Measurements from ENCODE around the gene AFDN. TPM values are rescaled to one million over a fixed set of nuclear protein-coding genes. Genes with fewer than 3 reads are reported as not detected.

Gene AFDN
- total RNA-seq, 2 experiments from 2014 or later = 11.9 to 14.0 TPM

DNA sequence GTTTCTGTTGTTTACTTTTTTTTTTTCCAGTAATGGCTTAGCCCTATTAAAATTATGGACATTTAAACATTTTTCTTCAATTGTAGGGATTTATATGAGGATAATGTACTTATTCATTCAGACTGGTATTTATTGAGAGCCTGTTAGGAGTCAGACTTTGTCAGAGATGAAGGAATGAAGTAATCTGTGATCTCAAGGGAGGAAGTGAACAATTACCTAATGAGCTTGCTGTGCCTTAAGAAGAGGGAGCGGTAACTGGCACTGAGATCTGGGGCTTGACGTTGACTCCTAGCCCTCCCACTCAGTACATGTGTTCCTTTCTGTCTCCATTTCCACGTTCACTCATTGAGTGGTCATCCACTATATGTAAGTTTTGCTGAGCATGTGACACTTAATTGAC is 12.6 kb downstream of the AFDN start:
- intact Hi-C loops (cut with DNase I, micrococcal nuclease) = no loop called here
- Mint-ChIP-seq H3K4me1 (no peaks in the 10 kb centered on the region), H3K27ac (no peak overlapping the region), H3K4me3 (no peak overlapping the region), H3K27me3 (peaks cover 8% of the 10 kb centered on the region), H3K9me3 (ENCODE audit: low read depth) (no peaks in the 10 kb centered on the region), H3K36me3 (ENCODE audit: low read depth) (no peaks in the 10 kb centered on the region)
- POLR2A ChIA-PET = no interaction called here
- no peak for ATAC-seq
- DNase-seq = no peak
- CTCF ChIA-PET = interaction anchor here (0.6 to 1.0 kb wide), 2 partner anchors 50 to 350 kb away, joined by 3 read pairs; no protein-coding TSS in a partner anchor

DNA sequence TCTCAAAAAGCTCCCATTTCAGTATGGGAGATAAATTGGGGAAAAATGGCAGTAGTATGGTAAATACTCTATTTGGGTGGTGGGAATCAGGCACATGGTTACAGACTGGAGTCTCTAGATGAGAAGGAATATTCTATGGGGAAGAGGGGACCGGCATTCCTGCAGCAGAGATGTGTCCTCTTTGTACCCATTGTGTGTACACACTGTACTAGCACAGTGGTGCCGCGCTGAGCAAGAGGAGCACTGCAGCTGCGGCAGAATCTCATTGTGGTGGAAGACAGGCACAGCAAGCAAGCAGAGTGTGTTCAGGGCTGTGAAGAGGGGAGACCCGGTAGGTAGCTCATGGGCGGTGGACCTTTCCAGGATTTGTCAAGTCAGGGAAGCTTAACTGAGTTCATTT is 13.0 kb downstream of the AFDN start:
- DNase-seq (no peak), ATAC-seq (no peak)
- POLR2A ChIA-PET = no interaction called here
- H3K4me1 Mint-ChIP-seq = no peaks in the 10 kb centered on the region
- no peaks in the 10 kb centered on the region for H3K36me3 Mint-ChIP-seq (ENCODE audit: low read depth)
- H3K9me3 Mint-ChIP-seq (ENCODE audit: low read depth) = no peaks in the 10 kb centered on the region
- H3K27me3 Mint-ChIP-seq = peaks cover 8% of the 10 kb centered on the region
- no peak overlapping the region for H3K27ac Mint-ChIP-seq
- H3K4me3 Mint-ChIP-seq = no peak overlapping the region
- intact Hi-C loops (cut with DNase I, micrococcal nuclease) = no loop called here
- CTCF ChIA-PET = interaction anchor here (0.6 to 1.0 kb wide), 2 partner anchors 49 to 350 kb away, joined by 3 read pairs; no protein-coding TSS in a partner anchor

DNA sequence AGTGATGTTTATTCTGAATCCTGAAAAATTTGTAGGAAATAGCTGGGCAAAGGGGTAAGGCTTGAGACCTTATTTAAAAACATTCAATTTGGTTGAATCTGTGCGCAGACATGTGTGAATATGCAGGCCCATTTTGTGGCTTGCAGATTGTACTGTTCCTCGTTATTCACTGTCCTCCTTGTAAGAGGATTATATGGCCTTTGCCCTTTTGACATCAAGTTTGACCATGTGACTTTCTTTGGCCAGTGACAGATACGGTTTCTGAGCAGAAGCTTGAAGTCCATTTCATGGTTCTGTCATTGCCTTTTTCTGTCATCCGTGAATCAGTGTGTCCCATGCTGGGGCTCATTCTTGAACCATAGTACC is 13.4 kb downstream of the AFDN start:
- ChIA-PET CTCF (interaction anchor here (0.6 to 1.0 kb wide), 2 partner anchors 49 to 351 kb away, joined by 3 read pairs; no protein-coding TSS in a partner anchor), POLR2A (no interaction called here)
- no peak overlapping the region for H3K27ac Mint-ChIP-seq
- H3K4me1 Mint-ChIP-seq = no peaks in the 10 kb centered on the region
- no peak for ATAC-seq
- no peaks in the 10 kb centered on the region for H3K9me3 Mint-ChIP-seq (ENCODE audit: low read depth)
- DNase-seq = no peak
- peaks cover 6% of the 10 kb centered on the region for H3K27me3 Mint-ChIP-seq
- intact Hi-C loops (cut with DNase I, micrococcal nuclease) = no loop called here
- H3K4me3 Mint-ChIP-seq = no peak overlapping the region
- no peaks in the 10 kb centered on the region for H3K36me3 Mint-ChIP-seq (ENCODE audit: low read depth)

DNA sequence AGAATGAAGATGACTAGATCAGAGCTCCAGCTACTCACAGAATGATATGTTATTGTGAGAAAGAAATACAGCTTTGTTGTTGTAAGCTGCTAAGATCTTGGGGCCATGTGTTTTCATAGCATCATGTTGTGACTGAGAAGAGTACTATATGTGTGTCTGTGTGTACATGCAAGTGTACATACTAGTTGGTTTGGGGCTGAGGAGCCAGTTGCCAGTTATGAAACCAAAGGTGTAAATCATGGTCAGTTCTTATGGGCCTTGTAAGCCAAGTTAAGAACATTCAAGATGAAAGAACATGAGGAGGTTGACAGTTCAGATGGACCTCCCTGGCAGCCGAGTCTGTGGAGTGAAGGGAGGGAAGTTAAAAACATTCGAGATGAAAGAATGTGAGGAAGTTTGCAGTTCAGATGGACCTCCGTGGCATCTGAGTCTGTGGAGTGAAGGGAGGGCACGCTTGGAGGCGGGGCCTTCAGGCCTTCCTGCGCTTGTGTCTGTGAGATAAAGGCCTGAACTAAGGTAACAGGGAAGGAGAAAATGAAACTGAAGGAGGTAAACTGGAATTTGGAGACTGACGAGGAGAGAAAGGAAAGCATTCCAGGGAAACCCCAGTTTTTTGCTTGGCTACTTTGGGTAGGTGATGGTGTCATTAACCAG is 13.9 kb downstream of the AFDN start:
- Mint-ChIP-seq H3K36me3 (ENCODE audit: low read depth) (no peaks in the 10 kb centered on the region), H3K27ac (no peak overlapping the region), H3K4me3 (no peak overlapping the region), H3K27me3 (peaks cover 6% of the 10 kb centered on the region), H3K9me3 (ENCODE audit: low read depth) (no peaks in the 10 kb centered on the region), H3K4me1 (no peaks in the 10 kb centered on the region)
- no peak for DNase-seq
- no peak for ATAC-seq
- CTCF ChIA-PET = interaction anchor here (1.0 kb wide), 1 partner anchor 48 kb away, joined by 3 read pairs; no protein-coding TSS in a partner anchor
- POLR2A ChIA-PET = no interaction called here
- intact Hi-C loops (cut with DNase I, micrococcal nuclease) = no loop called here

DNA sequence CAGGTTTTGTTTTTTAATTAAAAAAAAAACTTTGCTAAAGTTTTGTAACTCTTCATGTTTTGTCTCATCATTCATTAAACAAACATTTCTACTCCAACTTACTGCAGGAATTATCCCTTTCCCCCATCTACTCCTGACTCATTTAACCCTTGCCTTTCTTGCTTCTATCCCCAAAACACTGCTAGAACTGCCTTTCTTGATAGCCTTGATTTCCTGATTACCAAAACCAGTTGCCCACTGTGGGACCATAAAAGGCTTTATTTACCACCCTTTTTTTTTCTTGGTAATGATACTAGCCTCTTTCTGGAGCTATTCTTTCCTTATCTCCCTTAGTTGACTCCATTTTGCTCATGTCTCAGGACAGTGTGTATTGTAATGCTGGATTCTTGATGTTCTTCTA is 15.3 kb downstream of the AFDN start:
- ChIA-PET POLR2A (no interaction called here), CTCF (no interaction called here)
- Mint-ChIP-seq H3K4me3 (no peak overlapping the region), H3K36me3 (ENCODE audit: low read depth) (no peaks in the 10 kb centered on the region), H3K27ac (no peak overlapping the region), H3K4me1 (no peaks in the 10 kb centered on the region), H3K27me3 (peaks cover 8% of the 10 kb centered on the region), H3K9me3 (ENCODE audit: low read depth) (no peaks in the 10 kb centered on the region)
- intact Hi-C loops (cut with DNase I, micrococcal nuclease) = no loop called here
- ATAC-seq (no peak), DNase-seq (no peak)

DNA sequence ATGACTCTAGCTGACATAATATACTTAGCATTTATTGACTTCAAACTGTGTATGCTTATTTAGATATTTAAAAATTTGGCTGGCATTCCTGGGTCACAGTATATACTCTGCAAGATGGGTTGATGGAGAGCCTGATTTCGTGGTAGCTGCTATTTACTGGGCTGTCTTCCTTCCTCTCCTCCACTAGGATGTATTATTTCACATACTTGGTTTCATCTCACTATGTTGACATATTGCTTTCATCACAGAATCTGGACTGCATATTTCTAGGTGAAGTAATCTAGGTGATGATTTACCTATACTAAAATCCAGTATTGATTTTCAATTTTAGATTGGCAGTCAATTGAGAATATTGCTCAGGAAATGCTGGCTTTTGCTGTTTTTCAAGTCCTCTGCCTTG is 15.7 kb downstream of the AFDN start:
- Mint-ChIP-seq H3K27ac (no peak overlapping the region), H3K9me3 (ENCODE audit: low read depth) (no peaks in the 10 kb centered on the region), H3K27me3 (peaks cover 13% of the 10 kb centered on the region), H3K4me1 (no peaks in the 10 kb centered on the region), H3K4me3 (no peak overlapping the region), H3K36me3 (ENCODE audit: low read depth) (no peaks in the 10 kb centered on the region)
- POLR2A ChIA-PET = no interaction called here
- intact Hi-C loops (cut with DNase I, micrococcal nuclease) = no loop called here
- CTCF ChIA-PET = interaction anchor here (0.6 to 0.7 kb wide), 2 partner anchors 36 to 59 kb away, joined by 3 to 4 read pairs; no protein-coding TSS in a partner anchor
- ATAC-seq (no peak), DNase-seq (no peak)

DNA sequence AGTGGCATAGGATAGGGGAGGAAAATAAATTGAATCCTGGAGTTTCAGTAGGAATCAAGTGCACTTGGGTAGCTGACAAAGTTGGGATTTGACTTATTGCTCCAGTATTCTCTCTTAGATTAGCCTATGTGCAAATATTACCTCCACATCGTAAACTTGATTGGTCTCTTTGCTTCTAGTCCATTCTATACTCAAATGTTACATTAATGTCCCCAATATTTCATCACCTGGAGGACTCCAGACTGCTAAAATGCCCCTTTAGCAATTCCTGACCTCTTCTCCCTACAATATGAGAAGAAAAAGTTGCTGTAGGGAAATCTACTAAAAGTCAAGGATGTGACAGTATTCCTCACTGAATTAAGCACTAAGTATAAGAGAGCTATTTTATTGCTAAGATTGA is 16.3 kb downstream of the AFDN start:
- Mint-ChIP-seq H3K4me1 (no peaks in the 10 kb centered on the region), H3K9me3 (ENCODE audit: low read depth) (no peaks in the 10 kb centered on the region), H3K27me3 (peaks cover 13% of the 10 kb centered on the region), H3K4me3 (no peak overlapping the region), H3K36me3 (ENCODE audit: low read depth) (no peaks in the 10 kb centered on the region), H3K27ac (no peak overlapping the region)
- ATAC-seq (no peak), DNase-seq (no peak)
- CTCF ChIA-PET = interaction anchor here (0.6 to 1.4 kb wide), 3 partner anchors 10 to 58 kb away, joined by 3 to 4 read pairs (median 3); no protein-coding TSS in a partner anchor
- intact Hi-C loops (cut with DNase I, micrococcal nuclease) = no loop called here
- POLR2A ChIA-PET = no interaction called here

DNA sequence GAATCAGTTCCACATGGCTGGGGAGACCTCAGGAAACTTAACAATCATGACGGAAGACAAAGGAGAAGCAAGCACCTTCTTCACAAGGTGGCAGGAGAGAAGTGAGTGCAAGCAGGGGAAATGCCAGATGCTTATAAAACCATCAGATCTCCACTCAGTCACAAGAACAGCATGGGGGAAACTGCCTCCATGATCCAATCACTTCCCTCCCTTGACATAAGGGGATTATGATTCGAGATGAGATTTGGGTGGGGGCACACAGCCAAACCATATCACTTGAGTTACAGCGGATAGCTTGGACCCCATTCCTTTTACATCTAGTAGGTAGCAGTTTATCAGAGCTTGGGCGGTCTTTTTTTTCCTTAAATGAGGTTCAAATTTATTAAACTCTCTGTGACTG is 19.1 kb downstream of the AFDN start:
- no peak for ATAC-seq
- H3K4me3 Mint-ChIP-seq = no peak overlapping the region
- intact Hi-C loops (cut with DNase I, micrococcal nuclease) = no loop called here
- ChIA-PET POLR2A (no interaction called here), CTCF (no interaction called here)
- no peak overlapping the region for H3K27ac Mint-ChIP-seq
- H3K9me3 Mint-ChIP-seq (ENCODE audit: low read depth) = no peaks in the 10 kb centered on the region
- no peak for DNase-seq
- H3K4me1 Mint-ChIP-seq = no peaks in the 10 kb centered on the region
- peaks cover 22% of the 10 kb centered on the region for H3K27me3 Mint-ChIP-seq
- H3K36me3 Mint-ChIP-seq (ENCODE audit: low read depth) = no peaks in the 10 kb centered on the region

DNA sequence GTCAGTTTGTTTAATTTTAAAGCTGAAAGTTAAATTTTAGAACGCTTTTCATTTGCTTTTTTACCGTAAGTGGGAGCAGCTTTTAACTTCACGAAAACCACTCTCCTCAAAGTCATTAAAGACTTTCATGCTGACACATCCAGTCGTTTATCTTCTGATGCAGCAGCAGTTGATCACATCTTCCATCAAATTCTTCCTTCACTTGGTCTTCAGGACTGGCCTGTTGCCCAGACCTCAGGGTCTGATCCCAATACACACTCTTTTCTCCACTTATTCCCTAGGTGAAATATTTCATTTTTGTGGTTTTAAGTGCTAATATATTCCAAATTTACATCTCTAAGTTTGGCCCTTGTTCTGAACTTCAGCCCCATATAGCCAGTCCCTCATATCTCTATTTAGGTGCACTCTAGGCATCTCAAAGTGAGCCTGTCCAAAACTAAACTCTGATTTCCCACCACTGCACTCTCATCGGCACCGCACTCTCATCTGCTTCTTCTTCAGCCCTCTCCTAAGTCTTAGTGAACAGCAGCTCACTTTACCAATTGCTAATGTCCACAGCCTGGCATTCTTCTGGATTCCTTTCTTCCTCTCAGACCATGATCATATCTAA is 20.4 kb downstream of the AFDN start:
- Mint-ChIP-seq H3K4me3 (no peak overlapping the region), H3K27ac (no peak overlapping the region), H3K9me3 (ENCODE audit: low read depth) (no peaks in the 10 kb centered on the region), H3K4me1 (no peaks in the 10 kb centered on the region), H3K27me3 (peaks cover 26% of the 10 kb centered on the region), H3K36me3 (ENCODE audit: low read depth) (no peaks in the 10 kb centered on the region)
- ChIA-PET POLR2A (no interaction called here), CTCF (interaction anchor here (0.6 kb wide), 1 partner anchor 12 kb away, joined by 3 read pairs; no protein-coding TSS in a partner anchor)
- no peak for DNase-seq
- intact Hi-C loops (cut with DNase I, micrococcal nuclease) = no loop called here
- no peak for ATAC-seq

DNA sequence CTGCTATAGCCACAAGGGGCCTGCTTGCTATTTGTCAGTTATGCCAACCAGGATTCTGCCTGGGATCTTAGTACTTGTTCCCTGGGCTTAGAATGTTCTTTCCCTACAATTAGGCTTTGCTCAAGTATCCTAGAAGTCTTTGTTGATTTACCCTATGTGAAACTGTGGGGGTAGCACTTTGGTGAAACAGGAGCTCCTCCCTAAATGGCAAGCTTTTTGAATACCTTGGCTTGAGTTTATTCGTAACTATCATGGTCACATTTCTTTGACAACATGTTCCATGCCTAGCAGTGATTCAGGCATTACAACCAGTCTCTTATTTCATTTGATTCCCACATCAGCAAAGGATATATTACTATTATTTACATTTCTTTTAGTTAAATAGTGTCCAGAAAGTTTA is 21.2 kb downstream of the AFDN start:
- Mint-ChIP-seq H3K4me3 (no peak overlapping the region), H3K27me3 (peaks cover 26% of the 10 kb centered on the region), H3K9me3 (ENCODE audit: low read depth) (no peaks in the 10 kb centered on the region), H3K27ac (no peak overlapping the region), H3K4me1 (no peaks in the 10 kb centered on the region), H3K36me3 (ENCODE audit: low read depth) (no peaks in the 10 kb centered on the region)
- CTCF ChIA-PET = no interaction called here
- ATAC-seq (no peak), DNase-seq (no peak)
- intact Hi-C loops (cut with DNase I, micrococcal nuclease) = no loop called here
- POLR2A ChIA-PET = no interaction called here

DNA sequence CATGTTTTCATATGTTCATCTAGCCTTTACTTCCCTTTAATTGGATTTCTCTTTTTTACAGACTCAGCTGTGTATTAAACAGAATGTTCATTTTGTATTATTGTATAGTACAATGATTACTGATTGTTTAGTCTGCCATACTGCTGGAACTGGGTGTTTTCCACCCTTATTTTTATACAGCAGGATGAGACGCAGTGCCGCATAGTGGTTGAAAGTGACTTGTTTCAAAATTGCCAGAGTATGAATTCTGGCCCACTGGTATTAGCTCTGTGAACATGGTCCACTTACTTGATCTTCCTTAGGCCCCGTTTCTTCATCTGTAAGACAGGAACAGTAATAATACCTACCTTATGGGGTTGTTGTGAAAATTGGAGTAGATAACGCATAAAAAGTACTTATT is 22.1 kb downstream of the AFDN start:
- H3K4me1 Mint-ChIP-seq = no peaks in the 10 kb centered on the region
- ATAC-seq (no peak), DNase-seq (no peak)
- H3K4me3 Mint-ChIP-seq = no peak overlapping the region
- ChIA-PET POLR2A (no interaction called here), CTCF (no interaction called here)
- peaks cover 27% of the 10 kb centered on the region for H3K27me3 Mint-ChIP-seq
- no peak overlapping the region for H3K27ac Mint-ChIP-seq
- H3K9me3 Mint-ChIP-seq (ENCODE audit: low read depth) = no peaks in the 10 kb centered on the region
- intact Hi-C loops (cut with DNase I, micrococcal nuclease) = no loop called here
- H3K36me3 Mint-ChIP-seq (ENCODE audit: low read depth) = no peaks in the 10 kb centered on the region

DNA sequence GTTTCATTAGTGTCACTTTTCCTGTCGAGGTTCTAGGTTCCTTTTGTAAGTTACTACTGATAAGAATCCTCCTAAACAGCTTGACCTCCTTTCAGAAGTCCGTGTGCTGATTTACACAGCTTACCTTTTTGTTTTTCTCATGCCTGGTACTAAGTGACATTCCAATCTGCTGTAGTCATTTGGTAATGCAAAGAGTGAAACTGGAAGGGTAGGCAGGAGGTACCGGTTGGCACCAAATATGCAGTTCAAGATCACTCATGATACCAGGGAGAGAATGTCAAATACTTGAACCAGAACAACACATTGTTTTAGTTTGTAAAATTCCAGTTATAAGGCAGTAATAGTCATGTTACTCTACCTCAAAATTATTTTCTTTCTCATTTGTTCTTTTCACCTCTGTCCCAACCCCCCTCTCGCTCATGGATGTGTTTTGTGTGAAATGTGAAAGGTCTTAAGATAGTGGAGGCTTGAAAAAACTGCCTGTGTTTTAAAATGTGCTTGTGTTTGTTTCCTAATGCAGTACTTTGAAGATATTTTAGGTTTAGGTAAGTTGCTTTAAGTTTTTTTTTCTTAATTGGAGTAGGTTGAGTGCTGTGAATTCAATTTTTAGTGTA is 23.2 kb downstream of the AFDN start:
- H3K27ac Mint-ChIP-seq = no peak overlapping the region
- ATAC-seq (no peak), DNase-seq (no peak)
- H3K36me3 Mint-ChIP-seq (ENCODE audit: low read depth) = no peaks in the 10 kb centered on the region
- ChIA-PET CTCF (no interaction called here), POLR2A (no interaction called here)
- H3K4me3 Mint-ChIP-seq = no peak overlapping the region
- H3K9me3 Mint-ChIP-seq (ENCODE audit: low read depth) = no peaks in the 10 kb centered on the region
- intact Hi-C loops (cut with DNase I, micrococcal nuclease) = no loop called here
- H3K27me3 Mint-ChIP-seq = peaks cover 29% of the 10 kb centered on the region
- no peaks in the 10 kb centered on the region for H3K4me1 Mint-ChIP-seq
